ENCODE results near the gene CTNNA3. TPM values are rescaled to one million over a fixed set of nuclear protein-coding genes. Genes with fewer than 3 reads are reported as not detected.
A peak's percentile ranks its signal among the peaks of the same experiment; 100 is the strongest.

Gene CTNNA3
- total RNA-seq, 1 donor from 2014 or later, result 0.92 TPM

- H3K36me3 Mint-ChIP-seq (ENCODE audit: low read depth), result no peaks in the 10 kb centered on the region
- no peaks in the 10 kb centered on the region for H3K9me3 Mint-ChIP-seq (ENCODE audit: low read depth)
- H3K4me3 Mint-ChIP-seq (ENCODE audit: unreplicated experiment), result no peak overlapping the region
- no peaks in the 10 kb centered on the region for H3K27me3 Mint-ChIP-seq (ENCODE audit: low read depth)
- H3K4me1 Mint-ChIP-seq (ENCODE audit: low read depth), result peaks cover 6% of the 10 kb centered on the region
- DNase-seq (ENCODE audit: low spot score), result no peak
- no peak overlapping the region for H3K27ac Mint-ChIP-seq (ENCODE audit: unreplicated experiment)
- no peak for TF ChIP-seq CTCF (IDR thresholded peaks at IDR 0.05)
These were observed 1508.8 kb downstream of the CTNNA3 start for GRCh38 chr10:66187053-66187733.

- Mint-ChIP-seq H3K27me3 (ENCODE audit: low read depth) (no peaks in the 10 kb centered on the region), H3K4me3 (ENCODE audit: unreplicated experiment) (no peak overlapping the region), H3K9me3 (ENCODE audit: low read depth) (no peaks in the 10 kb centered on the region), H3K36me3 (ENCODE audit: low read depth) (no peaks in the 10 kb centered on the region), H3K4me1 (ENCODE audit: low read depth) (peaks cover 10% of the 10 kb centered on the region), H3K27ac (ENCODE audit: unreplicated experiment) (no peak overlapping the region)
- TF ChIP-seq CTCF (IDR thresholded peaks at IDR 0.05), result no peak
- DNase-seq (ENCODE audit: low spot score), result no peak
These were observed 1513.0 kb downstream of the CTNNA3 start for GRCh38 chr10:66183028-66183427.

GRCh38 chr10:66180581-66181318 lies 1515.2 kb downstream of the CTNNA3 start:
- no peaks in the 10 kb centered on the region for H3K9me3 Mint-ChIP-seq (ENCODE audit: low read depth)
- no peak overlapping the region for H3K27ac Mint-ChIP-seq (ENCODE audit: unreplicated experiment)

GRCh38 chr10:66180021-66180420 lies 1516.0 kb downstream of the CTNNA3 start:
- TF ChIP-seq CTCF (IDR thresholded peaks at IDR 0.05), result no peak
- H3K4me3 Mint-ChIP-seq (ENCODE audit: unreplicated experiment), result no peak overlapping the region
- H3K27me3 Mint-ChIP-seq (ENCODE audit: low read depth), result no peaks in the 10 kb centered on the region
- H3K27ac Mint-ChIP-seq (ENCODE audit: unreplicated experiment), result no peak overlapping the region
- no peak for DNase-seq (ENCODE audit: low spot score)
- no peaks in the 10 kb centered on the region for H3K9me3 Mint-ChIP-seq (ENCODE audit: low read depth)
- H3K4me1 Mint-ChIP-seq (ENCODE audit: low read depth), result peaks cover 9% of the 10 kb centered on the region
- no peaks in the 10 kb centered on the region for H3K36me3 Mint-ChIP-seq (ENCODE audit: low read depth)

More at GRCh38 chr10:66180581-66181318, 1515.2 kb downstream of the CTNNA3 start:
- H3K36me3 Mint-ChIP-seq (ENCODE audit: low read depth), result no peaks in the 10 kb centered on the region
- DNase-seq (ENCODE audit: low spot score), result no peak
- H3K4me3 Mint-ChIP-seq (ENCODE audit: unreplicated experiment), result no peak overlapping the region
- peaks cover 9% of the 10 kb centered on the region for H3K4me1 Mint-ChIP-seq (ENCODE audit: low read depth)
- H3K27me3 Mint-ChIP-seq (ENCODE audit: low read depth), result no peaks in the 10 kb centered on the region
- TF ChIP-seq CTCF (IDR thresholded peaks at IDR 0.05), result peak; percentile 90

- Mint-ChIP-seq H3K4me1 (ENCODE audit: low read depth) (peaks cover 9% of the 10 kb centered on the region), H3K27ac (ENCODE audit: unreplicated experiment) (no peak overlapping the region), H3K4me3 (ENCODE audit: unreplicated experiment) (no peak overlapping the region), H3K27me3 (ENCODE audit: low read depth) (peaks cover 1% of the 10 kb centered on the region), H3K36me3 (ENCODE audit: low read depth) (no peaks in the 10 kb centered on the region), H3K9me3 (ENCODE audit: low read depth) (no peaks in the 10 kb centered on the region)
- no peak for TF ChIP-seq CTCF (IDR thresholded peaks at IDR 0.05)
- no peak for DNase-seq (ENCODE audit: low spot score)
These were observed 1519.2 kb downstream of the CTNNA3 start for GRCh38 chr10:66176772-66177171.
